Left hindlimb (tissue), 1 donor: ENCODE results near the gene ERN1.
"Not testable (repeated sequence)": the region's sequence is repeated elsewhere in the genome, so short reads cannot be mapped to it uniquely, and the experiment has no call there.

ENCODE experiments used
- DNase-seq: peaks from one replicate; pipeline ENCODE4 v3.0.0-alpha.2; 2018

ERN1 gene

GRCh38 chr17:64129765-64130558 lies at the start of gene ERN1:
TSS of gene ERN1 (minus strand) at chr17:64130144. CDS start at chr17:64130029, 115 bp downstream.
- DNase-seq, result peak; percentile 97

- DNase-seq, result not testable (repeated sequence)
Measured at GRCh38 chr17:64179024-64179423, 49.1 kb upstream of the ERN1 start.

GRCh38 chr17:64178011-64178825 lies 48.3 kb upstream of the ERN1 start:
- no peak for DNase-seq

- no peak for DNase-seq
Measured at GRCh38 chr17:64177311-64178010, 47.5 kb upstream of the ERN1 start.

GRCh38 chr17:64176556-64176955 lies 46.6 kb upstream of the ERN1 start:
- DNase-seq, result no peak

- DNase-seq, result no peak
Measured at GRCh38 chr17:64174686-64175456, 44.9 kb upstream of the ERN1 start.

GRCh38 chr17:64173646-64174045 lies 43.7 kb upstream of the ERN1 start:
- no peak for DNase-seq

GRCh38 chr17:64172510-64172909 lies 42.6 kb upstream of the ERN1 start:
- no peak for DNase-seq

GRCh38 chr17:64171041-64171440 lies 41.1 kb upstream of the ERN1 start:
- DNase-seq, result no peak

- no peak for DNase-seq
Measured at GRCh38 chr17:64170286-64170685, 40.3 kb upstream of the ERN1 start.

GRCh38 chr17:64167666-64168065 lies 37.7 kb upstream of the ERN1 start:
- DNase-seq, result not testable (repeated sequence)

GRCh38 chr17:64166876-64167275 lies 36.9 kb upstream of the ERN1 start:
- DNase-seq, result no peak

GRCh38 chr17:64165347-64165746 lies 35.4 kb upstream of the ERN1 start:
- no peak for DNase-seq

GRCh38 chr17:64164596-64165285 lies 34.8 kb upstream of the ERN1 start:
- DNase-seq, result no peak

GRCh38 chr17:64163468-64163867 lies 33.5 kb upstream of the ERN1 start:
- DNase-seq, result no peak

GRCh38 chr17:64162554-64162953 lies 32.6 kb upstream of the ERN1 start:
- no peak for DNase-seq

GRCh38 chr17:64161380-64162176 lies 31.6 kb upstream of the ERN1 start:
- DNase-seq, result no peak

- DNase-seq, result no peak
Measured at GRCh38 chr17:64160378-64160777, 30.4 kb upstream of the ERN1 start.

GRCh38 chr17:64158831-64159590 lies 29.1 kb upstream of the ERN1 start:
- DNase-seq, result no peak

GRCh38 chr17:64158406-64158805 lies 28.5 kb upstream of the ERN1 start:
- DNase-seq, result no peak
